HEK293T (cell line): Measurements from ENCODE around the gene VEZF1.

Experiments used
- ARNT ChIP-seq: fragments of 450-650 bp; IDR thresholded peaks from 2 replicates; pipeline ENCODE4 v1.6.1; 2017; ENCODE audit warnings: mild to moderate bottlenecking
- BHLHE40 ChIP-seq: fragments of 450-650 bp; IDR thresholded peaks from 2 replicates; pipeline ENCODE4 v1.6.1; 2016; ENCODE audit warnings: mild to moderate bottlenecking, moderate library complexity, borderline replicate concordance
- ELF4 ChIP-seq: fragments of 450-650 bp; IDR thresholded peaks from 2 replicates; pipeline ENCODE4 v1.6.1; 2017; ENCODE audit warnings: antibody characterized with exemption
- FOXK2 ChIP-seq: fragments of 450-650 bp; IDR thresholded peaks from 2 replicates; pipeline ENCODE4 v1.6.1; 2016; ENCODE audit warnings: mild to moderate bottlenecking
- FOXM1 ChIP-seq: fragments of 450-650 bp; IDR thresholded peaks from 2 replicates; pipeline ENCODE4 v1.6.1; 2017; ENCODE audit warnings: mild to moderate bottlenecking, borderline replicate concordance
- LEF1 ChIP-seq: fragments of 450-650 bp; IDR thresholded peaks from 2 replicates; pipeline ENCODE4 v1.6.1; 2017; ENCODE audit warnings: mild to moderate bottlenecking, borderline replicate concordance
- SP1 ChIP-seq: fragments of 450-650 bp; IDR thresholded peaks from 2 replicates; pipeline ENCODE4 v1.6.1; 2017
- SUZ12 ChIP-seq: fragments of 450-650 bp; IDR thresholded peaks from 2 replicates; pipeline ENCODE4 v1.6.1; 2016; ENCODE audit warnings: mild to moderate bottlenecking
- ZNF384 ChIP-seq: fragments of 450-650 bp; IDR thresholded peaks from 2 replicates; pipeline ENCODE4 v1.6.1; 2016

GRCh38 chr17:58032691-58033415 is 44.8 kb upstream of the VEZF1 start:
- no peak for TF ChIP-seq SUZ12
- no peak for TF ChIP-seq LEF1
- no peak for TF ChIP-seq FOXK2
- TF ChIP-seq ELF4: no peak
- TF ChIP-seq SP1: no peak
- TF ChIP-seq ZNF384: no peak
- TF ChIP-seq ARNT: no peak
- TF ChIP-seq BHLHE40: no peak
- no peak for TF ChIP-seq FOXM1
